Hematopoietic multipotent progenitor cell treated with erythropoietin and hydrocortisone succinate and interleukin-3 and kit ligand, for 17 days (in vitro differentiated cells): ENCODE results near the gene MORN3.
"Not testable (repeated sequence)": the region's sequence is repeated elsewhere in the genome, so short reads cannot be mapped to it uniquely, and the experiment has no call there.

ENCODE experiments used
- DNase-seq: peaks from one replicate; pipeline ENCODE4 v3.0.0-alpha.2; 2015; ENCODE audit warnings: low spot score

MORN3 gene

GRCh38 chr12:121692744-121693143, 23.3 kb upstream of the MORN3 start:
- not testable (repeated sequence) for DNase-seq

- DNase-seq, result no peak
These were observed 20.0 kb upstream of the MORN3 start for GRCh38 chr12:121689430-121689829.

GRCh38 chr12:121688966-121689365, 19.5 kb upstream of the MORN3 start:
- no peak for DNase-seq

GRCh38 chr12:121679661-121680197, 10.3 kb upstream of the MORN3 start:
- not testable (repeated sequence) for DNase-seq

- DNase-seq, result no peak
These were observed 9.4 kb upstream of the MORN3 start for GRCh38 chr12:121678716-121679300.

GRCh38 chr12:121678305-121678704, 8.9 kb upstream of the MORN3 start:
- DNase-seq, result no peak

- no peak for DNase-seq
These were observed 6.7 kb upstream of the MORN3 start for GRCh38 chr12:121676190-121676589.

- DNase-seq, result no peak
These were observed 3.6 kb upstream of the MORN3 start for GRCh38 chr12:121673013-121673511.

- no peak for DNase-seq
These were observed 519 bp downstream of the MORN3 start for GRCh38 chr12:121668750-121669520.

- not testable (repeated sequence) for DNase-seq
These were observed 2.6 kb downstream of the MORN3 start for GRCh38 chr12:121666829-121667228.

GRCh38 chr12:121663610-121663929, 5.9 kb downstream of the MORN3 start:
- DNase-seq, result no peak

- DNase-seq, result not testable (repeated sequence)
These were observed 7.9 kb downstream of the MORN3 start for GRCh38 chr12:121661353-121662105.

GRCh38 chr12:121657305-121658008, 12.0 kb downstream of the MORN3 start:
- DNase-seq, result no peak

- no peak for DNase-seq
These were observed 13.3 kb downstream of the MORN3 start for GRCh38 chr12:121656122-121656521.

GRCh38 chr12:121653999-121654398, 15.5 kb downstream of the MORN3 start:
- no peak for DNase-seq

- DNase-seq, result no peak
These were observed 16.5 kb downstream of the MORN3 start for GRCh38 chr12:121652767-121653497.

GRCh38 chr12:121651320-121651719, 18.1 kb downstream of the MORN3 start:
- no peak for DNase-seq

GRCh38 chr12:121649819-121650353, 19.6 kb downstream of the MORN3 start:
- DNase-seq, result no peak

- DNase-seq, result no peak
These were observed 20.1 kb downstream of the MORN3 start for GRCh38 chr12:121649322-121649721.

- DNase-seq, result no peak
These were observed 20.9 kb downstream of the MORN3 start for GRCh38 chr12:121648458-121649028.

GRCh38 chr12:121641343-121641630, 28.2 kb downstream of the MORN3 start:
- no peak for DNase-seq
